GM12864 (cell line): Measurements from ENCODE around the gene CNOT3.
"Not testable (repeated sequence)": the region's sequence is repeated elsewhere in the genome, so short reads cannot be mapped to it uniquely, and the experiment has no call there.

Source experiments
- DNase-seq: peaks from one replicate; pipeline ENCODE4 v3.0.0-alpha.2; 2011; ENCODE audit warnings: low read depth
- H3K4me3 ChIP-seq: 2 replicates; pipeline ENCODE4 v1.5.1; 2011; ENCODE audit warnings: mild to moderate bottlenecking, low read depth, low read length, control low read depth
- CTCF ChIP-seq: IDR thresholded peaks from 2 replicates; pipeline ENCODE4 v1.5.1; 2011; ENCODE audit warnings: low read depth, mild to moderate bottlenecking, moderate library complexity, low read length, control low read depth, inconsistent platforms; ENCODE audit errors: missing control alignments

The CNOT3 gene

GRCh38 chr19:54137699-54138488 is at the start of gene CNOT3:
Gene CNOT3 (plus strand): TSS chr19:54137762. CDS start chr19:54142979, 5,217 bp downstream.
- peak within 1 kb of the TSS; percentile 80 for H3K4me3 ChIP-seq
- DNase-seq, result no peak
- peak; percentile 8 for TF ChIP-seq CTCF

- no peak for TF ChIP-seq CTCF
- no peak overlapping the region for H3K4me3 ChIP-seq
- DNase-seq, result no peak
These were observed 43.0 kb upstream of the CNOT3 start for GRCh38 chr19:54094426-54095000.

GRCh38 chr19:54095136-54095858 is 42.3 kb upstream of the CNOT3 start:
- DNase-seq, result no peak
- no peak overlapping the region for H3K4me3 ChIP-seq
- TF ChIP-seq CTCF, result no peak

- not testable (repeated sequence) for H3K4me3 ChIP-seq, DNase-seq
These were observed 41.5 kb upstream of the CNOT3 start for GRCh38 chr19:54095859-54096616.

GRCh38 chr19:54096617-54097106 is 40.9 kb upstream of the CNOT3 start:
- no peak for DNase-seq
- no peak overlapping the region for H3K4me3 ChIP-seq
- peak; percentile 10 for TF ChIP-seq CTCF

GRCh38 chr19:54099190-54099902 is 38.2 kb upstream of the CNOT3 start:
- no peak for DNase-seq
- no peak for TF ChIP-seq CTCF
- no peak overlapping the region for H3K4me3 ChIP-seq

GRCh38 chr19:54099903-54100255 is 37.7 kb upstream of the CNOT3 start:
- not testable (repeated sequence) for H3K4me3 ChIP-seq, DNase-seq
